HG02970 (cell line): Measurements from ENCODE around the gene CAP1.
"Not testable (repeated sequence)": the region's sequence is repeated elsewhere in the genome, so short reads cannot be mapped to it uniquely, and the experiment has no call there.

Experiments
- ATAC-seq: cut with Tn5 transposase; IDR thresholded peaks from one replicate; pipeline ENCODE4 v1.9.1; 2021; ENCODE audit warnings: mild to moderate bottlenecking, moderate library complexity, moderate number of reproducible peaks; ENCODE audit not compliant: unreplicated experiment, low FRiP score

CAP1 gene

GRCh38 chr1:40030528-40031135 is 9.9 kb upstream of the CAP1 start:
- no peak for ATAC-seq

- no peak for ATAC-seq
Measured at GRCh38 chr1:40032240-40032891, 8.2 kb upstream of the CAP1 start.

GRCh38 chr1:40034869-40035268 is 5.7 kb upstream of the CAP1 start:
- no peak for ATAC-seq

DNA sequence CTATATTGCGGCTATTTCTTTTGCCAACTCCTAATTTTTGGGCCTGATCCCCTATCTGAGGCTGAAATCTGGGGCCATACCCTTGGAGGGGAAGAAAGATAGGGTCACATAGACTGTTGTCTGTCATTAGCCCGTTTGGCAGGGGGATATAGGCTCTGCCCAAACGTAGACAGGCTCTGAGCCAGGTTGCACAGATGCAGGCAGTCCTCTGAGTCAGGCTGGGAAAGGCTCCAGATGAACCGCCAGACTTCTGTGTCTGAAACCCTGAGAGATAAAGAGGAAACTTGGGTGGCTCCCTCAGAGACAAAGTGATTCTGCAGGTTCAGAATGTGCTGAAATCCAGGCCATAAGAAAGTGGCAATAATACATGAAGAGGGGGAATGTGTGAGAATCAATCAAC is 4.0 kb upstream of the CAP1 start:
- ATAC-seq = no peak

DNA sequence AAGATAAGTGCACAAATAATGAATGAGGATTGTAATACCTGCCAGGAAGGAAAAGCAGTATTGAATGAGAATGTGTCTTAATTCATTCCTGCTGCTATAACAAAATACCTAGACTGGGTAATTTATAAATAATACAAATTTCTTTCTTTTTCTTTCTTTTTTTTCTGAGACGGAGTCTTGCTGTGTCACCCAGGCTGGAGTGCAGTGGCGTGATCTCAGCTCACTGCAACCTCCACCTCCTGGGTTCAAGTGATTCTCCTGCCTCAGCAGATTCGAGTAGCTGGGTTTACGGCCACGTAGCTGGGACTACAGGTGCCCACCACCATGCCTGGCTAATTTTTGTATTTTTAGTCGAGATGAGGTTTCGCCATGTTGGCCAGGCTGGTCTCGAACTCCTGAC is 3.3 kb upstream of the CAP1 start:
- not testable (repeated sequence) for ATAC-seq

GRCh38 chr1:40038697-40039096 is 1.8 kb upstream of the CAP1 start:
- ATAC-seq = no peak

GRCh38 chr1:40039245-40039756 is 1.2 kb upstream of the CAP1 start:
- ATAC-seq = no peak

DNA sequence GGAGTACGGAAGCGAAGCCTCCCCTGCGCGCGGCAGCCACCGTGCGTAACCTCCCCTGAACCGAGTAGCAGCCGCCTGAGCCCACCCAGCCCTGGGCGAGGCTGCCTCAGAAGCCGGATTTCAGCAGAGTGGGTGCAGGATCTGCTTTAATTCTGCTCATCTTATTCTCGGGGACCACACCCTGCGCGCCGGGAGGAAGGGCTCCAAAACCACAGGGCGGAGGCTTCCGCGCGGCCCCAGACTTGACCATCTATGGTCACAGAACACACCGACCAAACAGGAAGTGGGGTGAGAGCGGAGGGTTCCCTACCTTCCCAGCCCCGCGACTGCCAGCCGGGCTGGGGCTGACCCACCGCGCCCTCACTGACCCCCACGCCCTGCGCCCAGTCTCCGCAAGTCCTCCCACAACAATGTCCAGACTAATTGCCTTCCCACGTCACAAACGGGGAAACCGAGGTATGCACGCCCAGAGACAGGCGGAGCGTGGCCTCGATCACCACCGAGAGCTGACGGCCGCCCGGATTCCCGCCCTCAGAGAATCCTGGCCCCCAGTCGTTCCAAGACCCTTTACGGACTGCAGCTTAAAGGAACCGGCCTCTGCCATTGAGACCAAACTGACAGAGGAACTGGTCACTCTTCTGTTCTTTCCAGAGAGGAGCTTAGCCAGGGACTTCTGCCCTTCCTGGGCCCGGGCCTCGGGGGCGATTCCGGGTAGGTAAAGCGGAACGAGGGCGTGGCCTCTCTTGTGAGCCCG is 595 bp upstream of the CAP1 start:
- peak; percentile 44 for ATAC-seq

DNA sequence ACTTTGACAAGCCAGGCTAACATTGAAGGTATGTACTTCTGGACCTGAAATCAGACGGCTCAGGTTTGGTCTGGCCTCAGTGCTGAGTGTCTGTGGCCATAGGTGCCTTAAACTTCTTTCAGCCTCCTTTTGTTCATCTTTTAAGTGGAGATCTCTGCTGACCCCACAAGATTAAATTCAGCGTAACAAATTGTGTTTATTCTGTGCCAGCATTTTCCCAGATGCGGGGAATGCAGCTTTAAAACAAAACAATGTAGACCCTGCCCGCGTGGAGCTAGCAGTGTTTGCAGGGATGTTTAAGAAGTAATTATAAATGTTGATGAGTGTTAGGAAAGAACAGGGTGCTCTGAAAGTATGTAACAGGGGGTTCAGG is 923 bp downstream of the CAP1 start:
- ATAC-seq = no peak

- no peak for ATAC-seq
Measured at GRCh38 chr1:40042341-40042740, 1.8 kb downstream of the CAP1 start.

DNA sequence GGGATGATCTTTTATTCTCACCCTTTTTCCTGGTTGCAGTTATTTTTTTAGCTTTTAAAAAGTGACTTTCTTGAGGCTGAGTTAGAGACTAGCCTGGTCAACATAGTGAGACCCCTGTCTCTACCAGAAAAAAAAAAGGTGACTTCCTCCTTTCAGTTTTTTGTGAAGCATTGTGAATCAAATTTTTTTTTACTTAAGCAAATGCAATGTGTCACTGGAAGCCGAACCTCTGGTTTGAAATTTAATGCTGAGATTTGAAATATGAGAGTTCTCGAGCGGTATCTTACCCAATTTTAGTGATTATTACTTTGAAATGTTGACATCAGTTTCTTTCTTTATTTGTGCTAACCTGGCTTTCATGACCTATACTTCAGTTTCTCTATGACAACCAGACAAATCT is 3.6 kb downstream of the CAP1 start:
- ATAC-seq = no peak

DNA sequence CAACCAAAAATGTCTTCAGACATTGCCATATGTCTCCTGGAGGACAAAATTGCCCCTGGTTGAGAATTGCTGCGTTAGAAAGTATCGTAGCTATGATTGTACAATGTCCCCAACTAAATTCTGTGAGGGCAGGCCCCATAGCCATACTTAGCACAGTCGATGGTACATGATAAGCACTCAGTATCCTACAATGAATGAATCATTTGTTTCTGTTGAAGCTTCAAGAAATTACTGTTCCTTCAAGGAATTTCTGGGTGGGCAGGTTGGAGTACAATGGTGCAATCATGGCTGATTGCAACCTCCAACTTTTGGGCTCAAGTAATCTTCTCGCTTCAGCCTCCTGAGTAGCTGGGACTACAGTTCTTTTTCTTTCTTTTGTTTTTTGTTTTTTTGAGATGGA is 4.7 kb downstream of the CAP1 start:
- no peak for ATAC-seq

GRCh38 chr1:40045766-40046165 is 5.2 kb downstream of the CAP1 start:
- ATAC-seq = no peak

DNA sequence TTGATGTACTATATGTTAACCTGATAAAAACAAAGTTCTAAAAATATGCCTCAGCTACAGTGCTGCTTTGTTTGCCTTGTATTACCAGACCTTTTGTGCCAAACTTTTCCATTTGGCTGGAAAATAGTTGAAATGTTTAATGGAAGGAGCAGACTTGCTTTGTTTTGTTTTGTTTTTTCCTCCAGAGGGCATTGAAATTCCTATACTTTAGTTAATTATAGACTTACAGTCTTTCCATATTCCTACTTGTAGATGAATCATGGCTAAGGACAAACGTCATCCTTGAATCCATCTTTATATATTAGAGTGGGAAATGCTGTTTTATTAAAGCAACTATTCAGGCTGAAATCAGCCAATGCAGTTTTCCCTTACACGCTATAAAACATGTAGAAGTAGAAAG is 6.7 kb downstream of the CAP1 start:
- no peak for ATAC-seq

- no peak for ATAC-seq
Measured at GRCh38 chr1:40047769-40048168, 7.2 kb downstream of the CAP1 start.

GRCh38 chr1:40049725-40050124 is 9.2 kb downstream of the CAP1 start:
- ATAC-seq = no peak

DNA sequence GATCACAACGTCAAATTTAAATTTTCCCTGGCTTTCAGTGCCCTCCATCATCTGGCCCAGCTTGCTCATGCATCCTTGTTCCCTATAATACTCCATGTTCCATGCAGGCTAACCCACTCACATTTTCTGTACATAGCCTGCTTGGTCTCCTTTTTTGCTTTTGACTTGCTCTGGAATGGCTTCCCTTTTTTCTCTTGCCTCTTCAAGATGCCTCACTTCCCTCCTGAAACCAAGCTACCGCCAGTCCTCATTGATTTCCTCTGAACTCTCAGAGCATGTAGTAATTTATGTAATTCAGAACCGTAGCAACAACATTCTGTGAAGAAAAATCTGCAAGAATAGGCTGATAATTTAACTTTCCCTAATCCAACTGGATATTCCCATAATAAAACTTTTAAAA is 10.3 kb downstream of the CAP1 start:
- no peak for ATAC-seq

GRCh38 chr1:40053138-40053887 is 12.8 kb downstream of the CAP1 start:
- no peak for ATAC-seq

DNA sequence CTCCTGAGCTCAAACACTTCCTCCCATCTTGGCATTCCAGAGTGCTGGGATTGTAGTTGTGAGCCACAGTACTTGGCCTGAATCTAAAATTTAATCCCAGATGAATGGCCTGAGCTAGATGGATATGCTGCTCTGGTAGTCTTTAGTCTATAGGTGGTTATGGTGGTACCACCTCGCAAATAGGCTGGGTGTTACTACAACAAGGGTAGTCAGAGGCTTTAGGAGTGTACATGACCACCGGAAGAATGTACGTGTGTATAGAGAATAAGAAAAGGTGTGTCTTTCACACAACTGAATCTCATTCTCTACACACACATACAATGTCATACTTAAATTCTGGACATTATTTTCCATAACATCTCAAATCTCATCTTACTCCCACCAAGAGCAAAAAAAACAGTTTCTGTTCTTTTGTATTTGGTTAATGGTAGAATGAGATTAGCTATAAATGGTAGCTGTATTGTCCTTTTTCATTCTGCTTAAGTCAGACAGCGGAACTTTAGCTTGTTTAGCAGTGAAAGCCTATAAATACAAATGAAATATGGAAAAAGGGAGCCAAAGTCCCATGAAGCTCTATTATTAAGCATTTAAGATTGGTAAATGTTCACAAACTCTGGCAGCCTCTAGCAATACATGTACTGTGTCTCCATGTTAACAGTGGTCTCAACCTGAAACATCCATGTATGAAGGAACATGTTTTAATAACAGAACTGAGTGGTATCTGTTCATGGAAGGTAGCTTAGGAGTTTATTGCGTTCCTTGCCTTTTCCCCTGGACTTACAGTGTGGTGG is 16.2 kb downstream of the CAP1 start:
- no peak for ATAC-seq

GRCh38 chr1:40057310-40058030 is 16.9 kb downstream of the CAP1 start:
- ATAC-seq = no peak
